ENCODE data around the gene PBXIP1.

DNA sequence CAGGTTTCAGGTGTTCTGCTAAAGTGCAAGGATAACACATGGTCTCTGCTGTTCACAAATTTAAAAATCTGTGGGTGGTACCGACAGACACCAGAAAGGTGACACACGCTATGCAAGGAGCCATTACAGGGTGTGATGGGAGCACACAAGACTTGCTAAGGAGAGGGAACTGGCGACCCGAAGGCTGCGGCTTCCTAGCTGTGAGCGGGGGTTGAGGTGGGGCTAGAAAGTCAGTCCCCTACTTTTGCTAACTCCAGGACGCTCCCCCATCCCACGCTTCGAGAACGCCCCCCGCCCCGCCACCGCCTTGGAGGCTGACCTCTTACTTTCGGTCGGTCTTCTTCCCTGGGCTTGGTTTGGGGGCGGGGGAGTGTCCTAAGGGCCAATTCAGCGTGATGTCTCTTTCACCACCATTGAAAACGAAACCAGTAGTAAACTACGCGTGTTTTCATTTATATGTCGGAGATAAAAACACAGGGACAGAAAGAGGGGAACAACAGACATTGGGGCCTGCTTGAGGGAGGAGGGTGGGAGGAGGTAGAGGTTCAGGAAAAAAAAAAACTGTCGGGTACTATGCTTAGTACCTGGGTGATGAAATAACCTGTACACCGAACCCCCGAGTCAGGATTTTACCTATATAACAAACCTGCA lies 19.6 kb upstream of the PBXIP1 start:
- no peak for TF ChIP-seq CTCF (IDR thresholded peaks at IDR 0.05)
- no peak for TF ChIP-seq POLR2AphosphoS5 (IDR thresholded peaks at IDR 0.05)
- no peak for TF ChIP-seq EP300 (IDR thresholded peaks at IDR 0.05)
